Measurements from ENCODE around the gene TUBA4A. TPM values are rescaled to one million over a fixed set of nuclear protein-coding genes. Genes with fewer than 3 reads are reported as not detected.
"Not testable (repeated sequence)": the region's sequence is repeated elsewhere in the genome, so short reads cannot be mapped to it uniquely, and the experiment has no call there.

The TUBA4A gene
- total RNA-seq, 1 experiment from 2014 or later, result 14.9 TPM

GRCh38 chr2:219289537-219290361, 36.0 kb upstream of the TUBA4A start:
- H3K36me3 ChIP-seq (ENCODE audit: control insufficient read depth, insufficient read depth, low read length), result no peaks in the 10 kb centered on the region; the same call in 1 of the 2 replicates
- H3K4me1 ChIP-seq, result no peaks in the 10 kb centered on the region
- no peak for DNase-seq
- intact Hi-C loops (cut with micrococcal nuclease; ENCODE audit: unreplicated experiment), result no loop called here
- H3K9me3 ChIP-seq, result no peaks in the 10 kb centered on the region
- Mint-ChIP-seq H3K27ac (ENCODE audit: unreplicated experiment) (no peak overlapping the region), H3K27me3 (ENCODE audit: insufficient read depth, unreplicated experiment) (no peaks in the 10 kb centered on the region), H3K9me3 (ENCODE audit: unreplicated experiment) (no peaks in the 10 kb centered on the region), H3K4me3 (ENCODE audit: unreplicated experiment) (no peak overlapping the region), H3K4me1 (ENCODE audit: low read depth, unreplicated experiment) (no peaks in the 10 kb centered on the region), H3K36me3 (ENCODE audit: insufficient read depth, unreplicated experiment) (peaks cover 12% of the 10 kb centered on the region)
- BruUV-seq (replicated peaks), result no TSS peak
- POLR2A ChIA-PET, result no interaction called here
- H3K27me3 ChIP-seq (replicated peaks; ENCODE audit: control insufficient read depth, insufficient read depth, low read length), result no peaks in the 10 kb centered on the region
- H3K4me3 ChIP-seq (ENCODE audit: low read depth, low read length), result no peak overlapping the region
- TF ChIP-seq, protein P1, sequence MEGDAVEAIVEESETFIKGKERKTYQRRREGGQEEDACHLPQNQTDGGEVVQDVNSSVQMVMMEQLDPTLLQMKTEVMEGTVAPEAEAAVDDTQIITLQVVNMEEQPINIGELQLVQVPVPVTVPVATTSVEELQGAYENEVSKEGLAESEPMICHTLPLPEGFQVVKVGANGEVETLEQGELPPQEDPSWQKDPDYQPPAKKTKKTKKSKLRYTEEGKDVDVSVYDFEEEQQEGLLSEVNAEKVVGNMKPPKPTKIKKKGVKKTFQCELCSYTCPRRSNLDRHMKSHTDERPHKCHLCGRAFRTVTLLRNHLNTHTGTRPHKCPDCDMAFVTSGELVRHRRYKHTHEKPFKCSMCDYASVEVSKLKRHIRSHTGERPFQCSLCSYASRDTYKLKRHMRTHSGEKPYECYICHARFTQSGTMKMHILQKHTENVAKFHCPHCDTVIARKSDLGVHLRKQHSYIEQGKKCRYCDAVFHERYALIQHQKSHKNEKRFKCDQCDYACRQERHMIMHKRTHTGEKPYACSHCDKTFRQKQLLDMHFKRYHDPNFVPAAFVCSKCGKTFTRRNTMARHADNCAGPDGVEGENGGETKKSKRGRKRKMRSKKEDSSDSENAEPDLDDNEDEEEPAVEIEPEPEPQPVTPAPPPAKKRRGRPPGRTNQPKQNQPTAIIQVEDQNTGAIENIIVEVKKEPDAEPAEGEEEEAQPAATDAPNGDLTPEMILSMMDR (IDR thresholded peaks at IDR 0.05; ENCODE audit: insufficient read depth in 1 of 2, low read depth in 1 of 2, low read length in 1 of 2, severe bottlenecking in 1 of 2, unreplicated experiment in 1 of 2), result no peak
- CTCF ChIA-PET, result no interaction called here

DNA sequence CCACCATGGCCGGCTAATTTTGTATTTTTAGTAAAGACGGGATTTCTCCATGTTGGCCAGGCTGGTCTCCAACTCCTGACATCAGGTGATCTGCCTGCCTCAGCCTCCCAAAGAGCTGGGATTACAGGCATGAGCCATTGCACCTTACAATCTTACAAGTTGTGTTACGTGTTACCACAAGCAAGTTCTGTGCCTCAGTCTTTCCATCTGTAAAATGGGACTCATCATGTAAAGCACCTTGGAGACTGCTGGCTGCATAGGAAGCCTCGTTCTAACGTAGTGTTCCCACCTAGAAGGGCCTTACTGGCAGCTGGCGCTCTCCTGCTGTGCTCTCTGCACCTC, 35.4 kb upstream of the TUBA4A start:
- ChIA-PET CTCF (no interaction called here), POLR2A (interaction anchor here (0.7 kb wide), 1 partner anchor 314 kb away, joined by 12 read pairs; no protein-coding TSS in a partner anchor)
- intact Hi-C loops (cut with micrococcal nuclease; ENCODE audit: unreplicated experiment), result no loop called here
- TF ChIP-seq, protein P1 (IDR thresholded peaks at IDR 0.05; ENCODE audit: insufficient read depth in 1 of 2, low read depth in 1 of 2, low read length in 1 of 2, severe bottlenecking in 1 of 2, unreplicated experiment in 1 of 2), result no peak
- no peak overlapping the region for H3K27ac Mint-ChIP-seq (ENCODE audit: unreplicated experiment)
- BruUV-seq (replicated peaks), result no TSS peak
- no peaks in the 10 kb centered on the region for H3K4me1 Mint-ChIP-seq (ENCODE audit: low read depth, unreplicated experiment)
- no peaks in the 10 kb centered on the region for H3K4me1 ChIP-seq
- H3K4me3 Mint-ChIP-seq (ENCODE audit: unreplicated experiment), result no peak overlapping the region
- H3K4me3 ChIP-seq (ENCODE audit: low read depth, low read length), result no peak overlapping the region
- H3K36me3 ChIP-seq (ENCODE audit: control insufficient read depth, insufficient read depth, low read length), result no peaks in the 10 kb centered on the region; the same call in 1 of the 2 replicates
- no peaks in the 10 kb centered on the region for H3K27me3 Mint-ChIP-seq (ENCODE audit: insufficient read depth, unreplicated experiment)
- peaks cover 12% of the 10 kb centered on the region for H3K36me3 Mint-ChIP-seq (ENCODE audit: insufficient read depth, unreplicated experiment)
- no peaks in the 10 kb centered on the region for H3K9me3 Mint-ChIP-seq (ENCODE audit: unreplicated experiment)
- no peak for DNase-seq
- H3K27me3 ChIP-seq (replicated peaks; ENCODE audit: control insufficient read depth, insufficient read depth, low read length), result no peaks in the 10 kb centered on the region
- no peaks in the 10 kb centered on the region for H3K9me3 ChIP-seq

- Mint-ChIP-seq H3K9me3 (ENCODE audit: unreplicated experiment) (no peaks in the 10 kb centered on the region), H3K27ac (ENCODE audit: unreplicated experiment) (no peak overlapping the region), H3K4me1 (ENCODE audit: low read depth, unreplicated experiment) (no peaks in the 10 kb centered on the region), H3K36me3 (ENCODE audit: insufficient read depth, unreplicated experiment) (peaks cover 18% of the 10 kb centered on the region), H3K27me3 (ENCODE audit: insufficient read depth, unreplicated experiment) (no peaks in the 10 kb centered on the region), H3K4me3 (ENCODE audit: unreplicated experiment) (no peak overlapping the region)
- Histone ChIP-seq H3K4me1 (no peaks in the 10 kb centered on the region), H3K27me3 (replicated peaks; ENCODE audit: control insufficient read depth, insufficient read depth, low read length) (no peaks in the 10 kb centered on the region), H3K36me3 (ENCODE audit: control insufficient read depth, insufficient read depth, low read length) (no peaks in the 10 kb centered on the region; the same call in 1 of the 2 replicates), H3K9me3 (no peaks in the 10 kb centered on the region), H3K4me3 (ENCODE audit: low read depth, low read length) (no peak overlapping the region)
- BruUV-seq (replicated peaks), result no TSS peak
- DNase-seq, result no peak
- POLR2A ChIA-PET, result interaction anchor here (0.6 kb wide), 1 partner anchor 180 kb away, joined by 4 read pairs; no protein-coding TSS in a partner anchor
- intact Hi-C loops (cut with micrococcal nuclease; ENCODE audit: unreplicated experiment), result no loop called here
- CTCF ChIA-PET, result interaction anchor here (1.0 kb wide), 1 partner anchor 13 kb away, joined by 3 read pairs; no protein-coding TSS in a partner anchor
- TF ChIP-seq, protein P1 (IDR thresholded peaks at IDR 0.05; ENCODE audit: insufficient read depth in 1 of 2, low read depth in 1 of 2, low read length in 1 of 2, severe bottlenecking in 1 of 2, unreplicated experiment in 1 of 2), result no peak
Measured at GRCh38 chr2:219287580-219288265, 34.0 kb upstream of the TUBA4A start.

GRCh38 chr2:219287116-219287440, 33.4 kb upstream of the TUBA4A start:
- ChIA-PET POLR2A (interaction anchor here (0.6 kb wide), 1 partner anchor 179 kb away, joined by 4 read pairs; no protein-coding TSS in a partner anchor), CTCF (interaction anchor here (2.9 kb wide), 1 partner anchor 8 kb away, joined by 20 read pairs; no protein-coding TSS in a partner anchor)
- DNase-seq; H3K27ac Mint-ChIP-seq (ENCODE audit: unreplicated experiment); H3K4me3 ChIP-seq (ENCODE audit: low read depth, low read length); H3K4me1 Mint-ChIP-seq (ENCODE audit: low read depth, unreplicated experiment); H3K36me3 ChIP-seq (ENCODE audit: control insufficient read depth, insufficient read depth, low read length); H3K27me3 ChIP-seq (replicated peaks; ENCODE audit: control insufficient read depth, insufficient read depth, low read length); H3K27me3 Mint-ChIP-seq (ENCODE audit: insufficient read depth, unreplicated experiment); H3K4me1 ChIP-seq; H3K4me3 Mint-ChIP-seq (ENCODE audit: unreplicated experiment); H3K9me3 ChIP-seq; intact Hi-C loops (cut with micrococcal nuclease; ENCODE audit: unreplicated experiment); H3K9me3 Mint-ChIP-seq (ENCODE audit: unreplicated experiment); BruUV-seq (replicated peaks): not testable (repeated sequence)
- H3K36me3 Mint-ChIP-seq (ENCODE audit: insufficient read depth, unreplicated experiment), result peaks cover 19% of the 10 kb centered on the region
